Panc1 (cell line): ENCODE results near the gene PAMR1. TPM values are rescaled to one million over a fixed set of nuclear protein-coding genes. Genes with fewer than 3 reads are reported as not detected.
"Not testable (repeated sequence)": the region's sequence is repeated elsewhere in the genome, so short reads cannot be mapped to it uniquely, and the experiment has no call there.

Experiments used
- ATAC-seq: fragments of 200-7000 bp; cut with Tn5 transposase; 2 replicates; pipeline ENCODE4 v1.9.1; 2020; ENCODE audit warnings: mild to moderate bottlenecking, moderate library complexity
- BruUV-seq: library from RNA; stranded (reverse); fragments of 400-500 nt; replicated peaks from 2 replicates; lab custom pipeline; 2021; lab: Mats Ljungman, UMichigan
- CTCF ChIA-PET: fragments of 300-600 bp; sonication (Branson Sonifier 250); formaldehyde crosslinking; loops from one replicate; lab custom pipeline; 2022; ENCODE audit warnings: antibody characterized with exemption; lab: Charles Lee
- POLR2A ChIA-PET: fragments of 300-600 bp; sonication (Branson Sonifier 250); formaldehyde crosslinking; loops from one replicate; lab custom pipeline; 2022; ENCODE audit warnings: antibody characterized with exemption; lab: Charles Lee
- DNase-seq: peaks from one replicate; pipeline ENCODE4 v3.0.0-alpha.2; 2010; ENCODE audit warnings: low read depth, low spot score
- H3K27ac ChIP-seq: 2 replicates; pipeline ENCODE4 v1.5.1; 2011; ENCODE audit warnings: mild to moderate bottlenecking, low read length, inconsistent platforms
- H3K27me3 ChIP-seq: fragments of 200-500 bp; sonication (Bioruptor generic); 2 replicates; pipeline ENCODE4 v1.6.0; 2014; ENCODE audit warnings: low read length, inconsistent platforms; ENCODE audit not compliant: control insufficient read depth, insufficient read depth
- H3K36me3 ChIP-seq: fragments of 200-500 bp; sonication (Bioruptor generic); 2 replicates; pipeline ENCODE4 v1.5.1; 2014; ENCODE audit warnings: inconsistent platforms, mild to moderate bottlenecking, low read length, moderate library complexity; ENCODE audit not compliant: control insufficient read depth, insufficient read depth
- H3K4me1 ChIP-seq: 2 replicates; pipeline ENCODE4 v1.5.1; 2011; ENCODE audit warnings: inconsistent platforms, mild to moderate bottlenecking, low read length, moderate library complexity; ENCODE audit not compliant: control insufficient read depth, insufficient read depth
- H3K4me3 ChIP-seq, 2 experiments: 2 replicates each; pipeline ENCODE4 v1.5.1; 2011 to 2012; ENCODE audit warnings: low read depth in 2 of 2, low read length in 2 of 2, mild to moderate bottlenecking in 2 of 2, inconsistent platforms in 1 of 2, moderate library complexity in 1 of 2
- H3K9me3 ChIP-seq: fragments of 200-500 bp; sonication (Bioruptor generic); 2 replicates; pipeline ENCODE4 v1.5.1; 2014; ENCODE audit warnings: low read depth, mild to moderate bottlenecking, inconsistent platforms, low read length, moderate library complexity; ENCODE audit not compliant: control insufficient read depth, insufficient read depth
- CTCF ChIP-seq: fragments of 450-650 bp; IDR thresholded peaks from 2 replicates; pipeline ENCODE4 v1.5.1; 2017; ENCODE audit warnings: mild to moderate bottlenecking
- POLR2AphosphoS5 ChIP-seq: IDR thresholded peaks from 2 replicates; pipeline ENCODE4 v1.6.1; 2012; ENCODE audit warnings: mild to moderate bottlenecking, low read depth, low read length, moderate library complexity
- REST ChIP-seq, 2 experiments: IDR thresholded peaks; 2 replicates each; pipeline ENCODE4 v1.6.1; 2011 to 2012; ENCODE audit warnings: low read depth in 2 of 2, control low read depth in 1 of 2, low read length in 1 of 2, mild to moderate bottlenecking in 1 of 2, moderate library complexity in 1 of 2; ENCODE audit not compliant: insufficient read depth in 1 of 2
- SIN3A ChIP-seq: IDR thresholded peaks from 2 replicates; pipeline ENCODE4 v1.6.1; 2012; ENCODE audit warnings: low read depth, mild to moderate bottlenecking, low read length, moderate library complexity, borderline replicate concordance; ENCODE audit not compliant: insufficient read depth
- TCF7L2 ChIP-seq: IDR thresholded peaks from 2 replicates; pipeline ENCODE4 v1.6.1; 2011; ENCODE audit warnings: mild to moderate bottlenecking, low read depth, low read length, inconsistent platforms
- in situ Hi-C: cut with HindIII; loops from 2 replicates; pipeline ENCODE4 v1.10.0; 2016; ENCODE audit warnings: low sequenced_read_pairs, low pct_unique_long_range_greater_than_20kb
- intact Hi-C: fragments of 100-400 bp; cut with micrococcal nuclease; formaldehyde crosslinking; loops from one replicate; pipeline ENCODE4 v1.10.0; 2022; ENCODE audit not compliant: unreplicated experiment
- total RNA-seq: library from RNA; stranded (reverse); gene quantifications from one replicate; pipeline ENCODE4 v1.2.1, GENCODE V29; 2021; ENCODE audit not compliant: unreplicated experiment

Gene PAMR1
- total RNA-seq, 1 experiment from 2014 or later = 0.13 TPM

GRCh38 chr11:35548925-35549561 lies 23.6 kb upstream of the PAMR1 start:
- DNase-seq (no peak), ATAC-seq (no peak)
- Histone ChIP-seq H3K27me3 (peaks cover 24% of the 10 kb centered on the region), H3K9me3 (no peaks in the 10 kb centered on the region), H3K4me1 (no peaks in the 10 kb centered on the region), H3K27ac (no peak overlapping the region), H3K36me3 (no peaks in the 10 kb centered on the region), H3K4me3 (no peak overlapping the region)
- no TSS peak for BruUV-seq
- in situ Hi-C loops (no loop called here), intact Hi-C loops (no loop called here)
- TF ChIP-seq REST (IDR thresholded peaks at IDR 0.05; ENCODE audit: insufficient read depth in 1 of 2, low read depth in 2 of 2, low read length in 1 of 2) = no peak
- no peak for TF ChIP-seq CTCF
- TF ChIP-seq TCF7L2 = no peak
- TF ChIP-seq POLR2AphosphoS5 = no peak
- TF ChIP-seq SIN3A = no peak
- POLR2A ChIA-PET = interaction anchor here (0.6 kb wide), 1 partner anchor 131 kb away, joined by 4 read pairs; no protein-coding TSS in a partner anchor
- CTCF ChIA-PET = no interaction called here

GRCh38 chr11:35547995-35548394 lies 22.6 kb upstream of the PAMR1 start:
- H3K4me3 ChIP-seq, H3K9me3 ChIP-seq, intact Hi-C loops, H3K36me3 ChIP-seq, DNase-seq, H3K27ac ChIP-seq, H3K4me1 ChIP-seq, POLR2A ChIA-PET, CTCF ChIA-PET, BruUV-seq, ATAC-seq, in situ Hi-C loops: not testable (repeated sequence)
- H3K27me3 ChIP-seq = peaks cover 24% of the 10 kb centered on the region

- BruUV-seq = no TSS peak
- no peak for TF ChIP-seq REST (IDR thresholded peaks at IDR 0.05; ENCODE audit: insufficient read depth in 1 of 2, low read depth in 2 of 2, low read length in 1 of 2)
- Histone ChIP-seq H3K27ac (no peak overlapping the region), H3K9me3 (no peaks in the 10 kb centered on the region), H3K4me3 (no peak overlapping the region), H3K4me1 (no peaks in the 10 kb centered on the region), H3K27me3 (peaks cover 17% of the 10 kb centered on the region), H3K36me3 (no peaks in the 10 kb centered on the region)
- DNase-seq = no peak
- intact Hi-C loops = no loop called here
- in situ Hi-C loops = no loop called here
- ChIA-PET POLR2A (no interaction called here), CTCF (no interaction called here)
- ATAC-seq = no peak
These were observed 20.9 kb upstream of the PAMR1 start for GRCh38 chr11:35546317-35546716.
